BJ (cell line): ENCODE data around the gene ATF2. TPM values are rescaled to one million over a fixed set of nuclear protein-coding genes. Genes with fewer than 3 reads are reported as not detected.

Experiments used
- CTCF ChIA-PET: fragments of 350-600 bp; formaldehyde crosslinking; extraction: SDS; loops from one replicate; lab custom pipeline; 2021; ENCODE audit warnings: antibody characterized with exemption, inconsistent platforms; lab: Yijun Ruan, JAX
- POLR2A ChIA-PET: fragments of 300-600 bp; sonication (Branson Sonifier 250); formaldehyde crosslinking; extraction: SDS; loops from one replicate; lab custom pipeline; 2021; ENCODE audit warnings: antibody characterized with exemption; lab: Charles Lee
- DNase-seq: peaks from one replicate; pipeline ENCODE4 v3.0.0-alpha.2; 2011; ENCODE audit warnings: low read depth
- H3K27me3 ChIP-seq: 2 replicates; pipeline ENCODE4 v1.6.0; 2011; ENCODE audit warnings: low read length; ENCODE audit not compliant: control insufficient read depth, insufficient read depth
- H3K36me3 ChIP-seq: 2 replicates; pipeline ENCODE4 v1.5.1; 2011; ENCODE audit warnings: low read length; ENCODE audit not compliant: control insufficient read depth, insufficient read depth
- H3K4me3 ChIP-seq: 2 replicates; pipeline ENCODE4 v1.5.1; 2011; ENCODE audit warnings: low read depth, mild to moderate bottlenecking, control low read depth, low read length
- polyA plus RNA-seq: library from polyadenylated mRNA; depleted of rRNA; stranded (reverse); fragments of >200 nt; gene quantifications from 2 replicates; pipeline ENCODE4 v1.2.3, GENCODE V29; 2011; rRNA removed
- small RNA-seq: library from RNA; depleted of rRNA; stranded (forward); fragments of <200 nt; gene quantifications from one replicate; pipeline ENCODE3, GENCODE V24; 2012; ENCODE audit warnings: low replicate concordance, low read depth; ENCODE audit not compliant: insufficient read length
- TF ChIP-seq, protein P1 (sequence below): IDR thresholded peaks from 2 replicates; pipeline ENCODE4 v1.5.1; 2011; ENCODE audit warnings: low read depth, mild to moderate bottlenecking, control low read depth, inconsistent platforms, low read length, moderate library complexity; ENCODE audit not compliant: insufficient read depth

Gene ATF2
- polyA plus RNA-seq, 1 experiment = 60.6 TPM

DNA sequence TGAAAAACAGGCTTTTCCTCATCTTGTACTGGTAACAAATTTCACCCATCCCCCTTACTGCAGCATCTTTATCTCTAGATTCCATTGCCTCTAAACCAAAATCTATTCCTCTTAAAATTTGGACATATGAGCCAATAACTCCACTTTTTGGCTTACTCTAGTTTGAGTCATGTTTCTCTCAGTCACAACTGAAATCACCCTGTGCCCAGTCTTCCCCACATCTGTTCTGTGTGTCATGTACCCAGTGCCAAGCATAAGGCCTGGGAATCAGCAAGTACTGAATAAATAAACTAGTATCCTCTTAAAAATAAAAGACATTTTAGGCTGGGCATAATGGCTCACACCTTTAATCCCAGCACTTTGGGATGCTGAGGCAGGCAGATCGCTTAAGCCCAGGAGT, 142.1 kb downstream of the ATF2 start:
- Histone ChIP-seq H3K4me3 (no peak overlapping the region), H3K36me3 (no peaks in the 10 kb centered on the region), H3K27me3 (no peaks in the 10 kb centered on the region)
- ChIA-PET POLR2A (no interaction called here), CTCF (interaction anchor here (0.7 kb wide), 2 partner anchors 325 to 1906 kb away, joined by 4 read pairs; no protein-coding TSS in a partner anchor)
- DNase-seq = no peak
- TF ChIP-seq, protein P1, sequence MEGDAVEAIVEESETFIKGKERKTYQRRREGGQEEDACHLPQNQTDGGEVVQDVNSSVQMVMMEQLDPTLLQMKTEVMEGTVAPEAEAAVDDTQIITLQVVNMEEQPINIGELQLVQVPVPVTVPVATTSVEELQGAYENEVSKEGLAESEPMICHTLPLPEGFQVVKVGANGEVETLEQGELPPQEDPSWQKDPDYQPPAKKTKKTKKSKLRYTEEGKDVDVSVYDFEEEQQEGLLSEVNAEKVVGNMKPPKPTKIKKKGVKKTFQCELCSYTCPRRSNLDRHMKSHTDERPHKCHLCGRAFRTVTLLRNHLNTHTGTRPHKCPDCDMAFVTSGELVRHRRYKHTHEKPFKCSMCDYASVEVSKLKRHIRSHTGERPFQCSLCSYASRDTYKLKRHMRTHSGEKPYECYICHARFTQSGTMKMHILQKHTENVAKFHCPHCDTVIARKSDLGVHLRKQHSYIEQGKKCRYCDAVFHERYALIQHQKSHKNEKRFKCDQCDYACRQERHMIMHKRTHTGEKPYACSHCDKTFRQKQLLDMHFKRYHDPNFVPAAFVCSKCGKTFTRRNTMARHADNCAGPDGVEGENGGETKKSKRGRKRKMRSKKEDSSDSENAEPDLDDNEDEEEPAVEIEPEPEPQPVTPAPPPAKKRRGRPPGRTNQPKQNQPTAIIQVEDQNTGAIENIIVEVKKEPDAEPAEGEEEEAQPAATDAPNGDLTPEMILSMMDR = no peak

DNA sequence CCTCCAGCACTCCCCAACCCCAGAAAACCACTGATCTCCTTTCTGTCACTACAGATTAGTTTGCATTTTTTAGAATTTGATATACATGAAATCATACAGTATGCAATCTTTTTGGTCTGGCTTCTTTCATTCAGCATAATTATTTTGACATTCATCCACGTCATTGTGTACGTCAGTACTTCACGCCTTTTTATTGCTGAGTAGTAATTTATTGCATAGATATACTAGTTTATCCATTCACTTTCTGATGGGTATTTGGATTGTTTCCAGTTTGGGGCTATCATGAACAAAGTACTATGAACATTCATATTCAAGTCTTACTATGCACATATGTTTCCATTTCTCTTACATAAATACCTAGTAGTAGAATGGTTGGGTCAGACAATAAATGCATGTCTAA, 142.8 kb downstream of the ATF2 start:
- CTCF ChIA-PET = no interaction called here
- Histone ChIP-seq H3K4me3 (no peak overlapping the region), H3K27me3 (no peaks in the 10 kb centered on the region), H3K36me3 (no peaks in the 10 kb centered on the region)
- POLR2A ChIA-PET = no interaction called here
- no peak for DNase-seq
- TF ChIP-seq, protein P1 = no peak

DNA sequence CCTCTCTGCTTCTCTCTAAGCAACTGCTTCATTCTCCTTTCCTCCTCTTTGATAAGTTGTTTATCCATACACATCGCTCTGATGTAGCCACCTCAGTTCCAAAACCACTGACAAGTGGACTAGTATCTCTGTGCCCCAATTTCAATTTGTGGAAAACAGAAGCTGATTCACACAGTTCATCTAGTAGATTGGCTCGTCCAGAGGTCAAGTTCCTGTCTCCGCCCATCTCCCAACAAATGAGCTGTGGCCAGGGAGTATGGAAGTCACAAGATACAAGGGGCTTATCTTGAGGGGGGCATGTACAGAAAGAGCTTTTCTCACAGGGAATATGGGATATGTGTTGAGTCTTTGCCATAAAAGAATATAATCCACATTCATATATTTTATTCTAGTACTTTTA, 145.1 kb downstream of the ATF2 start:
- DNase-seq = no peak
- Histone ChIP-seq H3K4me3 (no peak overlapping the region), H3K27me3 (no peaks in the 10 kb centered on the region), H3K36me3 (no peaks in the 10 kb centered on the region)
- TF ChIP-seq, protein P1 = no peak
- POLR2A ChIA-PET = no interaction called here
- CTCF ChIA-PET = interaction anchor here (0.6 to 1.2 kb wide), 3 partner anchors 8 to 258 kb away, joined by 3 to 4 read pairs (median 3); no protein-coding TSS in a partner anchor

Small RNAs within 50 kb of the gene (small RNA-seq; reads per million reads assigned to genes)
- gene MIR933 (not detected), gene RF02271 (not detected), gene RNU6-1290P (not detected), gene RNU6-763P (not detected)

Other genes starting within 250 kb of the ATF2 start
- gene CHN1, start 162.8 kb downstream of the ATF2 start, polyA plus RNA-seq = 93.0 and 167 TPM in 2 replicates
- 202 and 322 TPM in 2 replicates for gene ATP5MC3, start 13.5 kb upstream of the ATF2 start, polyA plus RNA-seq